Stimulated activated CD4-positive, alpha-beta T cell treated with anti-CD3 and anti-CD28 coated beads, Interleukin-12 subunit alpha, Interleukin-12 subunit beta, amount 100 ng/mL, for 4 hours (primary cell): ENCODE data around the gene WFDC9.
"Not testable (repeated sequence)": the region's sequence is repeated elsewhere in the genome, so short reads cannot be mapped to it uniquely, and the experiment has no call there.

Experiments used
- DNase-seq: peaks from one replicate; pipeline ENCODE4 v3.0.0-alpha.2; 2020

Gene WFDC9

DNA sequence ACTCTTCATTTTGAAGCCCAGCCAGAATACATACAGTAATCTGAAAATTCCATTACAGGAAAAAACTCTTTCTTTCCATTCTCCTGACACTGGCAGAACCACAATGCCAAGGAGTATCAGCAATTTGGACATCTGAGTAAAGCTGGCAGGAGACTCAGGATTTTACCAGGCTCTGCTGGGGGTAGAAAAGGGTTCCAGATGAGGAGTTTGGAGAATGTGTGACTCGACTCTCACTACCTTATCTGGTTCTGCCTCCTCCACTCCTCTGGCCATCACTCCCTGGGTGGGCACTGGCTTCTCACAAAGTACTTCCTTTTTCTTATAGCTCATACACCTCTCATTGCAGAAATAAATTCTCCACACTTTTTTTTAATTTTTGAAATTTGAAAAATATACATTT lies 41.4 kb downstream of the WFDC9 start:
- DNase-seq: no peak

DNA sequence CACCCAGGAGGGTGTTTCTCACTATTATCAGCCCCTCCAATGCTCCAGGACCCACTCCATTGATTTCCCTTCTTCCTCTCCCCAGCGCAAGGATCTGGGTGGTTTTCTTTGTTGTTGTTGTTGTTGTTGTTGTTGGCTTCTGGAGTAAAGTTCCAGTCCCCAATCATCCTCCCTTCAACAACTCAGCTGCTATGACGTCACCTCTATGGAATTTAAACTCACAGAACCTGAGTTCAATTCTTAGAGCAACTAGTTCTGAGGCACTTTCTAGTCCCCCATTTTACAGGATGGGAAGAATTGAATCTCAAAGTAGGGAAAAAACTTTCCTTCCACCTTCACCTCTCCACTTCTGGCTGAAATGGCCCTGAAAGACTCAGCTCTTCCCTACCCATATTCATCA lies 42.3 kb downstream of the WFDC9 start:
- no peak for DNase-seq

DNA sequence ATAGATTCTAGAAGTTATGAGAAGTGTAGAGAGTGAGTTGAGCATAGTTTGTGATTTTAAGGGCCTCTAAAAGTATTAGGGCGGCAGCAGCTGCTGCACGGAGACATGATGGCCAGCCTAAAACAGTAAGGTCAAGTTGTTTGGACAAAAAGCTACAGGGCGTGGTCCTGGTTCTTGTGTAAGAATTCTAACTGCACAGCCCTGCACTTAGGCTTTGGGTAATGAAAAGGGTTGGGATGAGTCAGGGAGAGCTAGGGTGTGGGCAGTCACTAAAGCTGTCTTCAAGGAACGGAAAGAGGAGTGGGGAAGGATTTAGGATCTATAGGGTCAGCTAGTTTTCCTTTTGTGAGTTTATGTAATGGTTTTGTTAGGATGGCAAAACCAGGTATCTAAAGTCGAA lies 45.1 kb downstream of the WFDC9 start:
- DNase-seq: not testable (repeated sequence)

DNA sequence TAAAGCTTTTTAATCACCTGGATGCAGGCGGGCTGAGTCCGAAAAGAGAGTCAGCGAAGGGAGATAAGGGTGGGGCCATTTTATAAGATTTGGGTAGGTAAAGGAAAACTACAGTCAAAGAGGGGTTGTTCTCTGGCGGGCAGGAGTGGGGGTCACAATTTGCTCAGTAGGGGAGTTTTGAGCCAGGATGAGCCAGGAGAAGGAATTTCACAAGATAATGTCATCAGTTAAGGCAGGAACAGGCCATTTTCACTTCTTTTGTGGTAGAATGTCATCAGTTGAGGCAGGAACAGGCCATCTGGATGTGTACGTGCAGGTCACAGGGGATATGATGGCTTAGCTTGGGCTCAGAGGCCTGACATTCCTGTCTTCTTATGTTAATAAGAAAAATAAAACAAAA lies 46.8 kb downstream of the WFDC9 start:
- DNase-seq: not testable (repeated sequence)

DNA sequence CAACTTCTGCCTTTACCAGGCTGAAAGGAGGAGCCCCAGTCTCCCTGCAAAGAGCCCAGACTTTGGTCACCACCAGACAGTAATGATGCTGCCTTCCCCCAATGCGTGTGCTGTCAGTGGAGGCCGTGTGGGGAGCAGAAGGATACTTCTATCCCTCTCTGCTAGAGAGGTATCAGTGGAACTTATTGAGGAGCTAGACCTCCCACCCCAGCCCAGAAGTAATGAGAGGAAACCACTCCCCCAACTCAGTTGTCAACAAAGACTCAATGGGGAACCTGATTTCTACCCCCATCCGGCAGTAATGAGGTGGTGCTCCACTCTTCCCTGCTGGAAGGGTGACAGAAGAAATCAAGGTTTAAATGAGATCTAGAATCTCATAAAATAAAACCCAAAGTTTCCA lies 47.6 kb downstream of the WFDC9 start:
- DNase-seq: no peak

DNA sequence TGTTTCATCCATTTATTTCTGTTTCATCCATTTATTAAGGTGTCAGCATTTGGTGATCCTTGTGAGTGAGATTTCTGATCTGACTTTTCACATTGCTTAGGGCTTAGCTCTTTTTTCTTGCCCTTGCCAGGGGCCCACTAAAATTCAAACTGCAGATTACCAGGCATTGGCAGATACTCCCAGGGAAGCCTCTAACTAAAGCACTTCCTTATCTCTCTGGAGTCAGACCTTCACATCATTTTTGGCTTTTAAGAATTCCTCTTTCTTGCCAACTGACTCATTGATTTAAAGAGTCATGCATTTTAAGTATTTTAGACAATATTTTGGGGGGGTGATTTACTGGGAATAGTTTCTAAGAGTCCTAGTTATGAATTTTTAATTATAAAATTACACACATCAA lies 49.4 kb downstream of the WFDC9 start:
- no peak for DNase-seq

DNA sequence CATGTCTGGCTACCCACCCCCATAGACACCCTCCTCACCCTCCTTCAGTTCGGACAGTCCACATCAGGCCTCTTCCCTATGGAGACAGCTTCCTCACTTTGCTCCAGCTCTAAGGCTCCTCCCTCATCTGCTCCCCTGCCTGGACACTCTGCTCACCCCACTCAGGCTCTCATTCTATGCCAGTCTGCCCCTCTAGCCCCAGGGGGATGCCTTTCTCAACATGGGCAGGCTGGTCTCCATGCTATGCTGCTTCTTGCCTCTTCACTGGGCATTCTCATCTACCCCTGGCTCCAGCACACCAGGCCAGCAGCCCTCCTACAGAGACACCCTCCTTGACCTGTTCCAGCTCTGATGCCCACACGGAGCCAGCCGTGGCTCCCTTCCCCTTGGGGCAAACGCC lies 51.9 kb downstream of the WFDC9 start, which contains the start of gene WFDC8:
Gene WFDC8 (minus strand): TSS at position 101 of the 400 bp plus-strand sequence. CDS start 37 bp downstream, at position 64.
- no peak for DNase-seq

DNA sequence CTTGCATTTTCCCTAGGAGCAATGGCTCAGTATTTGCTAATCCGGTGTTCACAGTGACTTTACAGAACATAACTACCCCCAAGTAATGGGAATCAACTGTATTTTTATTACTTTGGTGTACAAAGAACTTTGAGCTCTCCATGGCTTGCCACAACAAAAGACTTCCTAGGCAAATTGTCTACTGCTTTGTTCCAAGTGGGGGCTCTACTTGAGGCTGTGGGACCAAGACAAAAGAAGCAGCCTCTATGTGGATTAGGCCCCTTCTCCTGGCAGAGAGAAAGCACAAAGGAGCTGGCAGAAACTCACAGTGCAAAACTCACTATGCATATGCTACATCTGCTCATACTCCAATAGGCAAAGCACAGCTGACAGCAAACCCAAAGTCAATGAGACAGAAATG lies 52.9 kb downstream of the WFDC9 start:
- DNase-seq: no peak

DNA sequence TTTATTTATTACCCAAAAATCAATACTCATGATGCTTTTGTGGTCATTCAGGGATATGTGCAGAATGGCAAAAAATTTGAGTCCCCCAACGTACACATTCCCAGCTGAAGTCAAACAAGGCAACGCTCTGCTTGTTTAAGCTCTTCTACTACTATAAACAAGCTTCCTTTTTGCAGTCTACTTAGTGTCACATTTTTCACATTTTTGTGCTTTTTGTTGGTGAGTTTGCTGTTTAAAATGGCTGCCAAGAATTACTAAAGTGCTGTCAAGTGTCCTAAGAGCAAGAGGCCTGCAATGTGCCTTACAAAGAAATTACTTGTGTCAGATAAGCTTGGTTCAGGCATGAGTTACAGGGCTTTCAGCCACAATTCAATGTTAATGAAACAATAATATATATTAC lies 54.1 kb downstream of the WFDC9 start:
- DNase-seq: no peak

DNA sequence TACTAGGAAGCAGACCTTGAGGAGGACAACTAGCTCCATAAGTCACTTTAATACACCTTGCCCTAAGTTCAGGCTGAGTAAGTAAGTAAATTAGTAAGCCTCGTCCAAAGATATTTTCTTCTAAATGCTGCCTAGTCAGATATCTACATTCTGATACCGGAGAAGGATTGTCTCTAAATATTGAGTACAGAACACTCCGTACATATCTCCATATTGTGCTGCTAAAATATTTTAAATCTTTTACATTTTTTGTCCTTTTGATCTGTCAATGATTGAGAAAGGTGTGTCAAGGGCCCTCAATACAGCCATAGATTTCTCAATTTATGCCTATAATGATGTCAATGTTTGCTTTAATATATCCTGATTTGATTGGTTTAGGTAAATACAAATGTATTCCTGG lies 55.2 kb downstream of the WFDC9 start:
- DNase-seq: no peak

DNA sequence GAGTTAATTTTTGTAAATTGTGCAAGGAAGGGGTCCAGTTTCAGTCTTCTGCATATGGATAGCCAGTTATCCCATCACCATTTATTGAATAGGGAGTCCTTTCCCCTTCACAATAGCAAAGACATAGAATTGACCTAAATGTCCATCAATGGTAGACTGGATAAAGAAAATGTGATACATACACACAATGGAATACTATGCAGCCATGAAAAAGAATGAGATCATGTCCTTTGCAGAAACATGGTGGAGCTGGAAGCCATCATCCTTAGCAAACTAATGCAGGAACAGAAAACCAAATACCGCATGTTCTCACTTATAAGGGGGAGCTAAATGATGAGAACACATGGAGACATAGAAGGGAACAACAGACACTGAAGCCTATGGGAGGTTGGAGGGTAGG lies 61.4 kb downstream of the WFDC9 start:
- not testable (repeated sequence) for DNase-seq

DNA sequence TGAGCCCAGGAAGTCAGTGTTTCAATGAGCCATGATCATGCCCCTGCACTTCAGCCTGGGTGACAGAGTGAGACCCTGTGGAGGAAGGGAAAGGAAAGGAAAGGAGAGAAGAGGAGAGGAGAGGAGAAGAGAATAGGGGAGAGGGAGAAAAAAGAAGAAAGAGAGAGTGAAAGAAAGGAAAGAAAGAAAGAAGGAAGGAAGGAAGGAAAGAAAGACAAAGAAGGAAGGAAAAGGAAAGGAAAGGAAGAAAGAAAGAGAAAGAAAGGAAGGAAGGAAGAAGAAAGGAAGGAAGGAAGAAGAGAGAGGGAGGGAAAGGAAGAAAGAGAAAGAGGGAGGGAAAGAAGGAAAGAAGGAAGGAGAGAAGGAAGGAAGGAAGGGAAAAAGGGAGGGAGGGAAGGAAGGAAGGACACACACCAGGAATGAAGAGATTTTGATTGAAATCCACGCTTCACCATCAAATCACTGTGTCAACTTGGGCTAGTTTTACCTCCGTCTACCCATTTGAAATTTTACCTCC lies 66.3 kb downstream of the WFDC9 start:
- no peak for DNase-seq
